Left kidney (tissue), 2 donors: ENCODE data around the gene DEFB123. TPM values are rescaled to one million over a fixed set of nuclear protein-coding genes. Genes with fewer than 3 reads are reported as not detected.

Experiments used
- DNase-seq: peaks from one replicate; pipeline ENCODE4 v3.0.0-alpha.2; 2013
- polyA plus RNA-seq: library from polyadenylated mRNA; unstranded; fragments of 120-200 nt; gene quantifications from one replicate; pipeline ENCODE4 v1.2.1, GENCODE V29; 2013; ENCODE audit not compliant: insufficient read length

The DEFB123 gene
- polyA plus RNA-seq, 1 donor, result not detected

DNA sequence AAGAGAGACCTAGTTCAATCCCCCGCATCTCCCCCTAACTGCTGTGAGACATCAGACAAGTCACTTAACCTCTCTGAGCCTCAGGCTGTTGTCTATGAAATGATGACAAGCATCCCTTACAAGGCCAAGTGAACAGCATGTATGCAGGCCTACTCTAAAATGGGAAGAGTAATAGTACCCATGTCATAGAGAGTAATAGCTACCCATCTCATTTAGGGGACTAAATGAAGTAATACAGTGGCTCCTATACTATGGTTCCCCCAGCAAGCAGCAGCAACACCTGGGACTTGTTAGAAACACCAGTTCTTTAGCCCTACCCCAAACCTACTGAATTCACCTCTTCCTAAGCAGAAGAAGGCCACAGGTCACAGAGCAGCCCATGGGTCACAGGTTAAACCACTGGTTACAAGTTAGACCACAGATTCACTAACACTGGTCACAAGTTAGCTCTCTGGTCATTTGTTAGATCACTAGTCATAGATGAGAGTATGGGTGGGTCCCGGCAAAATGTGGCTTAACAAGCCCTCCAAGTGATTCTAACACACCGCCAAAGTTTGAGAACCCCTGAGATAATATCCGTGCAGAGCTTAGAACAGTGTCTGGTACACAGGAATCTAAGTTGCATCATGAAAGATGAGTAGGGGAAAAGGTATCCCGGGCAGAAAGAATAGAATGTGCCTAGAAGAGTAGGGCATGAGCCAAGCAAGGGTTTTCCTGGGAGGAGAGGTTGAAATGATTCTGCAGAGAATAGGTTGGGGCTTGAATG is 33.1 kb downstream of the DEFB123 start:
- DNase-seq, result no peak

DNA sequence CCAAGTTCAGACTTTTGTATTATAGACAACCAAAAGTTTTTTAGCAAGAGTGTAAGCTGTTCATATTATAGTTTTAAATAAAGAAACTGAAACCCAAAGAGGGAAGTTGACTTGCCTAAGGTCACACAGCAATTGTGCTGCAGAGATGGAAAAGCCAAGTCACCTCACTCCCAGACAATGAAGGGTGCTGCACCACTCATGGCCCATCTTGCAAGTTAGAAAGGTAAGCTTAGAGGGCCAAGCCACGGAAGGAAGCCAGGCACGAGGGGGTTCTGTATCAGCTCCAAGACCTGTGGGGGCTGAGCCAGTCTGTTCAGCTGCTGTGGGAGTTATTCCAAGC is 33.6 kb downstream of the DEFB123 start:
- DNase-seq, result no peak

DNA sequence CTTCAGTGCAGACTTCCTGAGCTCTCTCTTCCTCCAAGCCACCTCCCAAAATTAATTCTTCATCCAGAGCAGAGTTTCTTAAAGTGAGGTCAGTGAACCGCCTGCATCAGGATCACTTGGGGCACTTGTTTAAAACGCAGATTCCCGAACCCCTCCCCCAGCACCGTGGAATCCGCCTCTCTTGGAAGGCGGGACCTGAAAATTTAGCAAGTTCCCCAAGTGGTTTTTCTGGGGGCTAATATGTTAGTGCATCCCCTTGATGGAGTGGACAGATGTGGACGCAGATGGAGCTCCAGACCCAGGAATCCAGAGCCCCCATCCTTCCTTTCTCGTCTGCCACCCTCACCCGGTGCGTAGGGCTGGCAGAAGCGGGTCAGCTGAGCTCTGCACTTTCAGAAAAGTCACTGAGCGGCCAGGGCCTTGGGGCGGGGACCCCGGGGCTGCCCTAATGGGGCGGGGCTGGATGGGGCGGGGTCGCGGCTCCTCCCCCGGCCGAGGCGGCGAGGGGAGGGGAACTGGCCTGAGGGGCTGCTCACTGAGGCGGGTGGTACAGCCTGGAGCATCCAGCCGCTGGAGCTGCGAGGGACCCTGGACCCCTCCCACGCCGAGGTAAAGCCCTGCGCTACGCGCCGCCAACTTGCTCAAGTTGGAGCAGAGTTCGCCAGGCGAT is 34.5 kb downstream of the DEFB123 start, which contains the start of the genes DEFB124 and REM1:
Gene DEFB124 (minus strand): TSS at position 370 of the 670 bp plus-strand sequence. CDS start 2,114 bp downstream, outside the sequence.
Gene REM1 (plus strand): TSS at position 531 of the 670 bp plus-strand sequence. CDS start 1,158 bp downstream, outside the sequence.
- DNase-seq, result peak; percentile 41

DNA sequence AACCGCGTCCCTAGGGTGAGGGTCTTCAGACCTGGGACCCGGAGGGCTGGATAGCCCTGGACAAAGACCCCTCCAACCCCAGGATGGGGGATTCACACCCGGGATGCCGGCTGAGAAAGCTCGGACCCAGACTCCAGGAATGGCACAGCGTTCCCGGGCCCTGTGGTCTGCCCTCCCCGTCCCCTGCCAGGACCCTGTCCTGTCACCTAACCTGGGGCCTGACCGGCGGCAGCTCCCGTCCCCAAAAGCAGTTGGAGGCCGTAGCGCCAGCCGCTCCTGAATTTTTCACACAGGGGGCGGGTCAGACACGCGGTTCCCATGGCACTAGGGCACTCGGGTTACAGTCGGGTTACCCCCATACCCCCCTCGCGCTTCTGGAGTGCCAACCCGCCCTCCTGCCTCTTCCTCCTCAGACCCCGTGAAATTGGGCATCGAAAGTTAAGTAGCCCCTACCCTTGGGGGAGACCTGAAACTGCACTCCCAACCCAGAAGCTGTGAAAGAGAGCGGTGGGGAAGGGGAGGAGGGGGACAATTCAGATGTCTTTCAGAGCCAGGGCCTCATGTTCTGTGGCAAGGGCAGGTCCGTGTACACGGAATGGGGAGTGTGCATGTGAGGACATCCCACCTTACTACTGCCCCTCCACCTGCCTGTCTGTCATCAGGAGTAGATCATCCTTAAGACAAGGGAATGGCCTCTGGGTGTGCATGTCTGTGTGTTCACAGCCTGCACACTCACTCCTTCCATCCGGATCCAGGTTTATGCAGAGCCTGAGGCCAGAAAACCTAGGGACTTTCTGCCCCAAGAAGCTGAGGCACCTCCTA is 35.3 kb downstream of the DEFB123 start:
- DNase-seq, result no peak

DNA sequence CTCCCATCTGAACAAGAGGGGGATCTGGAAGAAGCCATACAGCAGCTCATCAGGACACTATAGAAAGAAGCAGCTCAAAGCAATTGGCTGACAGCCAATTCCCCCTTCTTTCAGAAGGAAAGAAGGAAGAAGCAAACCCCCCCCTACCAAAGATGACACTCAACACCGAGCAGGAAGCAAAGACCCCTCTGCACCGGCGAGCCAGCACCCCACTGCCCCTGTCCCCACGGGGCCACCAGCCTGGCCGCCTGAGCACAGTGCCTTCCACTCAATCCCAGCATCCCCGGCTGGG is 35.8 kb downstream of the DEFB123 start:
- no peak for DNase-seq

DNA sequence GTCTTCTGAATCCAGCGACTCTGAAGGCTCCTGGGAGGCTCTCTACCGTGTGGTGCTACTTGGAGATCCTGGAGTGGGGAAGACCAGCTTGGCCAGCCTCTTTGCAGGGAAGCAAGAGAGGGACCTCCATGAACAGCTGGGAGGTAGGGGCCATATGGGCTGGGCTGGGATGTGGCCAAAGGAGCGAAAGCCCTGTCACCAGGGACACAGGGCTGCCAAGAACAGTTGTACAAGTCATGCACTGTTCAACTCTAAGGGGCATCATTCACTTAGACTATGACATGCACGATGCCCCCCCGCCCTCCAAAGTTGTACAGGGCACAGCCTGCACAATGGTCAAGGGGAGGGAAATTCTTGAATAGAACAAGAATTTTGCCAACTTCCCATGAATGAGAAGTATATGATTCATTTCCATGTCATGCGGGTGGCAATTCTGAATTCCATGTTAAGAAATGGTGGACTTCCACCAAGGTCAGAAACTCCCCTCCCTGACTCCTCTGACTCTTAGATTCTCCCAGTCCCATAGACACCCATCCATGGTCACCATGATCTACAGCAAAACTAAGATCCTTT is 36.3 kb downstream of the DEFB123 start:
- no peak for DNase-seq

DNA sequence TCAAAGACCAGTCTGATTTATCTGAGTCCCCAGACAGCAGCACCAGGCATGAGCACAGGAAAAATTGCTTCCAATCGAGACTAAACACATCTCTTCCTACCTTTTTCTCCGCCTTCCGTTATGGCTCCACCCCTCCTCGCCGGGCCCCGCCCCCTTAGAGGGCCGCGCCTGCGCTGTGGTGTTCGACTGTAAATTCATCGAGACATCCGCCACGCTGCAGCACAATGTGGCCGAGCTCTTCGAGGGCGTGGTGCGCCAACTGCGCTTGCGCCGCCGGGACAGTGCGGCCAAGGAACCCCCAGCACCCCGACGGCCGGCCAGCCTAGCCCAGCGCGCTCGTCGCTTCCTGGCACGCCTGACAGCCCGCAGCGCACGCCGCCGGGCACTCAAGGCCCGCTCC is 43.6 kb downstream of the DEFB123 start:
- no peak for DNase-seq

DNA sequence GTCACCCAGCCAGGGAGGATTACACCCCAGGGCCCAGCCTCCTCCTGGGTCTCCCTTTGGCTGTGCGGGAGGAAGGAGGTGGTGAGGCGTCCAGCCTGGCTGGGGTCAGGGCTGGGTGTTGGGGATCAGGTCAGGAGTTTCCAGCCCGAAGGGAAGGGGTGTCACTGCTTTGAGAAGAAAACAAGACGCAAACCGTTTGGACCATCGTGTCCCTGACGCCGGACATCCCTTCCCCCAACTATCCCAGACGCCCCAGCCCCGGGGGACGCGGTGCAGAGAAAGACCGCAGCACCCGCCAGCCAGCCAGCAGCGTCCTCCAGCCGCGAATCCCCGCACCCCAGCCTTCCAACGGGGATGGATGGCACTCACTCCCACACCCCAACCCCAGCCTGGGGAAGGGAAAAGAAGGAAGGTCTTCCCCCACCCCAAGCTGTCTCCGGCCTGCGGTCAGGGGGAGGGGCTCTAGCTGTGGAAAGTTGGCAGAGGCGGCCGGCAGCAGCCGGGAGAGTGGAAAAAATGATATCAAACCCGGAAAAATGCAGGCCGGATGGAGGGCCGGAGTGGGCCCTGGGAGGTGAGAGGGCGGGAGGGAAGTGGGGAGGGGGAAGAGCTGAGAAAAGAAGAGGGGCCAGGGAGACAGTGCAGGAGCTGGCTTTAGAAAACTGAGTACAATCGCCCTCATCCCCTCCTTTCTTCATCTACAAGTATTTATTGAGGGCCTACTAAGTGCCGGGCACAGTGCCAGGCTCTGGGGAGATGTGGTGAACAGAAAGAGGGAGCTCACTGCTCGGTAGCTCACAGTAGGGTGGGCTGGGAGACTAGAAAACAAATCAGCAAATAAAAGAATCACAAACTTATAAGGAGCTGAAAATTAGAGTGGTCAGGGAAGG is 45.3 kb downstream of the DEFB123 start:
- peak; percentile 57 for DNase-seq

DNA sequence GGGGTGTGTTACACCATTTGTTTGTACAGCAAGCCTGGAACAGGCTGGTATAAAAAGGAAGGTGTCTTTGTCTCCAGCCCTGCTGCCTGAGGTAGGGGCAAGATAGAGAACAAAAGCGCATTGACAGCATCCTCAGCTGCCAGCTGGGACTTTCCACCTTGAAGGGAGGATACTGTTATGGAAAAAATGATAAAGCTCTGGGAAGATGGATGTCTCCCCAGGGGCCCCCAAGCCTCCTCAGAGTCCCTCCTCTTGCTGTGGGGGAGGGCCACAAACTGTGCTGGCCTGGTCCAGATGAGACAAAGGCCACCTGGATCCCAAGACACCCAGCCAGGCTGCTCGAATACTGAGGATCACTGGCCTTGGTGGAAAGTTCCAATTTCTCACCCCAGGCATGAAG is 47.7 kb downstream of the DEFB123 start:
- no peak for DNase-seq

DNA sequence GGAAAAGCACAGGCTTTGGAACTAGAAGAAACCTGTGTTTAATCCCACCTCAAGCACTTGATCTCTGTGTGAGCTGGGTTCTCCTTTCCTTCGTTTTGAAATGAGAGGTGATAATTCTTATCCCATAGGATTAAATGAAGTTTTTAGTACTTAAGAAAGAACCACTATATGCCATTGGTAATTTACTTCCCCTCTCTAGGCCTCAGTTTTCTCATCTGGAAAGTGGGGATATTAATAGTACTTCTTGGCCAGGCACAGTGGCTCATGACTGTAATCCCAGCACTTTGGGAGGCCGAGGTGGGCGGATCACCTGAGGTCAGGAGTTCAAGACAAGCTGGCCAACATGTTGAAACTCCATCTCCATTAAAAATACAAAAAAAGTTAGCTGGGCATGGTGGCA is 48.7 kb downstream of the DEFB123 start:
- DNase-seq, result no peak

DNA sequence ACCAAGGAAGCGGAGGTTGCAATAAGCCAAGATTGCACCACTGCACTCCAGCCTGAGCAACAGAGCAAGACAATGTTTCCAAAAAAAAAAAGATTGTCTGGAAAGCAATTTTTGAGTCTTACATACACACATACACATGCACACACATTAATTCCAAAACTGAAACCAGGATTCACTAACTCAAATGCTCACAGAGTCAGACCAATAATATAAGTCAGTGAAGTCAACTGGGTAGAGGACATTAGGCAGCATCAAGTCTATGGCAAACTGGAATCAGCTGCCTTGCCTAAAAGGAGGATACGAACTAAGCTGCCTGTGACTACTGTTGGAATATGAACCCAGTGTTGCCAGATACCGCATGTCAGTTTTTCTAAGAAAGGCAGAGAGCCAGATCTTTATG is 50.3 kb downstream of the DEFB123 start:
- no peak for DNase-seq

DNA sequence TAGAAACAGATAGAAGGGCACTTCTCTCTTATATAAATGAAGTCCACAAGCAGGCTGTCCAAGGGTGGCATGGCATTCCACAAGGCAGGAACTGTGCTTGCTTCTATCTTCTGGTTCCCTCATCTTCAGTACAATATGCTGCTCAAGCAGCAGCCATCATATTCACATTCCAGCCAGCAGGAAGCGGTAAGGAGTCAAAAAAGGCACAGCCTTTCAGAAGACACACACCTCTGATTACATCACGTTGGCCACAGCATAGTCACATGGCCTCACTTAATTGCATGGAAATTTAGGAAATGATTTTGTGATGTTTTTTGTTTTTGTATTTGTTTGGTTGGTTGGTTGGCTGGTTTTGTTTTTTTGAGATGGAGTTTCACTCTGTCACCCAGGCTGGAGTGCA is 53.7 kb downstream of the DEFB123 start:
- DNase-seq, result no peak

DNA sequence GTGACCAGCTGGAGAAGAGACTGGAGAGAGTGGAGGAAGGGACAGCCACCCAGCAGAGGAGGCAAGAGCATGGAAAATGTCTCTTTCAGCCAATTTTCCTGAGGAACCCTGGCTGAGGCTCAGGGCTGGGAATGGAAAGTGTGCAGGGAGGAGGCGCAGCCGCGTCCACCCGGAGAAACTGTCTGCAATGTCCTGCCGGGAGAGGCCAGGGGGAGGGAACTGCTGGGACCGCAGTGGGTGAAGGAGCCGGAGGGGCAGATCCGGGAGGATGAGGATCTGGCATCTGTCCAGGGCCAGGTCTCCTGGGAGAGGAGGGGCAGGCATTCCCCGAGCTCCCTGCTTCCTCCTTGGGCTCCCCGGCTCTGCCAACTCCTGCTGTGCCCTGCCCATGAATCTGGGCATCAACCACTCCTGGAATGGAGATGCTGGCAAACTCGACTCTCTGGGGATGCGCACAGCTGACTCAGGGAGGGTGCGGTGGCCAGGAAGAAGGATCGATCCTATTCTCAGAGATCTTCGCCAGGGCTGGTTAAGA is 56.4 kb downstream of the DEFB123 start:
- no peak for DNase-seq

DNA sequence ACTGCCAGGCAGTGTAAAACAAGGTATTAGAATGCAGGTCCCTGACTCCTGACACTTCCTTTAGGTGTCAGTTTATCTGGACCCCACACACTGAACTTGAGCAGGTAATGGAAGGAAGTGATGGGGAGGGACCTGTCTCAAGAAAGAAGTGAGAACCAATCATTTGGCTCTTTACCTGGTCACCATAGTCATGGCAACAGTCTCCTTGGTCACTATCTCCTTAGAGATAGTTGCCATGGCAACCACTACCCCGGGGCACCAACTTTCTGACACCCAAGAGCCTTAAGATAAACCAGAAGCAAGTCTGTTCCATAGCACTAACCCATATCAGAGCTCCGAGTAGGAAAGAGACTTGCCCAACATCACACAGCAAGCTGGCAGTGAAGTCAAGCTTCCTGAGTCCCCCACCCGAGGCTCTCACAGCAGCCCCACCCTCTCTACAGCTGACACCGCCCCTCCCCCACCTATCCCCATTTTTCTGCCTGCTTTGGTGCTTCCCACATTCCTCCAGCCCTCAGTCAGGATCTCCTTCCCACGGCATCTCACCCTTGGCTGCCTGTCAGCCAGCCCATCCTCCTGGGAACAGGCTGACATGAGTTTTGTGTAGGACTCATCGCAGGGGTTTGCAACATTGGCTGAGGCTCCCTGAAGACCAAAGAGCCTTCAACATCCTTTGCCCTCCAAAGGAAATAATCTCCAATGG is 57.6 kb downstream of the DEFB123 start:
- no peak for DNase-seq

Other genes starting within 250 kb of the DEFB123 start
- gene DEFB115, start 183.0 kb upstream of the DEFB123 start, polyA plus RNA-seq, result not detected
- gene DEFB116, start 132.0 kb upstream of the DEFB123 start, polyA plus RNA-seq, result not detected
- gene DEFB118, start 72.0 kb upstream of the DEFB123 start, polyA plus RNA-seq, result not detected
- not detected for gene DEFB119, start 50.0 kb upstream of the DEFB123 start, polyA plus RNA-seq
- gene DEFB121, start 34.4 kb upstream of the DEFB123 start, polyA plus RNA-seq, result not detected
- gene DEFB124, start 34.5 kb downstream of the DEFB123 start, polyA plus RNA-seq, result 0.48 TPM
- 0.28 TPM for gene REM1, start 34.7 kb downstream of the DEFB123 start, polyA plus RNA-seq
- gene HM13, start 73.8 kb downstream of the DEFB123 start, polyA plus RNA-seq, result 139 TPM
- gene ID1, start 164.7 kb downstream of the DEFB123 start, polyA plus RNA-seq, result 132 TPM
- 0.75 TPM for gene COX4I2, start 197.3 kb downstream of the DEFB123 start, polyA plus RNA-seq